Inflammatory macrophage (primary cell): ENCODE data around the gene MAP3K9.
"Not testable (repeated sequence)": the region's sequence is repeated elsewhere in the genome, so short reads cannot be mapped to it uniquely, and the experiment has no call there.

Experiments
- DNase-seq, 2 donors: peaks; one replicate each; pipeline ENCODE4 v3.0.0-alpha.2; 2020 to 2022
- total RNA-seq, 18 experiments: gene quantifications; one replicate each; lab custom pipeline; 2026; ENCODE audit warnings: mixed read lengths in 6 of 18, inconsistent platforms in 2 of 18; lab: John Stamatoyannopoulos, UW

Gene MAP3K9
- 0.11 to 1.0 (median 0.31) reads per million in 18 experiments for total RNA-seq

DNA sequence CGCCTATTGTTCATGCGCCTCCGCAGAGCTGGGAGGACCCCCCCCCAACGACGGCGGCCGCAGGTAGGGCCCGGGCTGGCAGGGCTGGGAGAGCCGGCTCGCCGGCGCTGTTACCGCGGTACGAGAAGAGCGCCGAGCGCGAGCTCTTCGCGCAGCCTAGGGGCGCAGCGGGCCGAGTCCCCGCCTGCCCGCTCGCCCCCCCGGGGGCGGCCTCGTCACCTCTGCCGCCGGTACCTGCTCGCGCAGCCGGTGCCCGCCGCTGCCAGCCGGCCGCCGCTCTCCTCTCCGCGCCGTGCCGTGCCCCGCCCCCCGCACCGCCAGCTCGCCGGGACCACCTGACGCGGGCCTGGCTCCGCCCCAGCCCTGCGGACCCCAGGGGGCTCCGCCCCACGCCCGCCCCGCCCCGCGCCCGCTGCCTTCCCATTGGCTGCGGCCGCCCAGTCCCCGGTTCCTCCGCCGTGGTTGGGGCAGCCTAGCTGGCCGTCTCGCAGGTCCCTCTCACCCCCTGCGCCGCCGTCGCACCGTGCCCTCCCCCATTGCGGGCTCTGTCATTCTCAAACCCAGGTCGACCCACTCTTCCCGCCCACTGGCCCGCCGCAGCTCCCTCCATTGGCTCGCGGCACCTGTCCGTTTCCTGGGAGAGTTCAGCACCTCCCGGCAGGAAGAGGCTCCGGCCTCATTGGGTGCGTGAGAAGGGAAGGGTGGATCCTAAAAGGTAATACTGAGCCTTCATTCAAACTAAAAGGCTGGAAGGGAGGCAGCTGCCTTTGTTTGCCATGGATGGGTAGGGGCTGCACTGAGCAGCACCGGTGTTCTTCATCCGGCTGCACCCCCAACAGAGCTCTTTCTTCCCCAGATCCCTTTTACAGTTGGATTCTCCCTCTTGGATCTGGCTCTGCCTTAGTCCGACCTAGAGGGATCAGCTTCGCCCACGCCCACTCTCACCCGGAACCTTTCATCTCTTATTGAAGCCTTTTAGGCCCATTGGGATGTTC, at the start of gene MAP3K9:
Gene MAP3K9, minus strand, starts transcription at position 289 of the 995 bp plus-strand sequence. CDS start 342 bp downstream, outside the sequence.
- peak; percentile 34 to 39 for DNase-seq

DNA sequence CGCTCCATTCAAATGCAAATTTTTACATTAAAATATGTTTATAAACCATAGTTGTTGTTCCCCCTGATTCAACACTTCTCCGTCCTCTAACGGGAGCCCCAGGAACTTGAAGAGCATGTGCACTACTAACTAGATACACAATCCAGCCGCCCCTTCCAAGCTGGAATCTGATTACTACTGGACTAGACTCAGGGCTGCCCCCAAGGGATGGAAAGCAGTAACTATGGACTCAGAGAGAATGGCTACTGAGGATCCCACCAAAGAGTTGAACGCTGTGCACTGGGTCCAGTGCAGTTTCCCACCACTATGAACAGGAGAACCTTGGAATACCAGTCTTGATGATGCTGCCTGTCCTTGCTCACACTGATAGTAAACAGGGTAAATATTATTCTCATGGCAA, 49.3 kb upstream of the MAP3K9 start:
- no peak for DNase-seq

DNA sequence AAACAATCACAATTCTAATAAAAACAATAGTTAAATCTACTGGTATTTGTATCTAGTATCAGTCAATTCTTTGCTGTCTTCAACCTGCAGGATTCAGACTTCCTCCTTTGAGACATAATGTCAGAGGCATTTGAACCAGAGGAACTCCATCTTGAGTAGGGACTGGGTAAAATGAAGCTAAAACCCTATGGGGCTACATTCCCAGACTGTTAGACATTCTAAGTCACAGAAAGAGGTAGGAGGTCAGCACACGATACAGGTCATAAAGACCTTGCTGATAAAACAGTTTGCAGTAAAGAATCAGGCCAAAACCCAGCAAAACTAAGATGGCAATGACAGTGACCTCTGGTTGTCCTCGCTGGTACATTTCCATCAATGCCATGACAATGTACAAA, 48.2 kb upstream of the MAP3K9 start:
- DNase-seq, result no peak

DNA sequence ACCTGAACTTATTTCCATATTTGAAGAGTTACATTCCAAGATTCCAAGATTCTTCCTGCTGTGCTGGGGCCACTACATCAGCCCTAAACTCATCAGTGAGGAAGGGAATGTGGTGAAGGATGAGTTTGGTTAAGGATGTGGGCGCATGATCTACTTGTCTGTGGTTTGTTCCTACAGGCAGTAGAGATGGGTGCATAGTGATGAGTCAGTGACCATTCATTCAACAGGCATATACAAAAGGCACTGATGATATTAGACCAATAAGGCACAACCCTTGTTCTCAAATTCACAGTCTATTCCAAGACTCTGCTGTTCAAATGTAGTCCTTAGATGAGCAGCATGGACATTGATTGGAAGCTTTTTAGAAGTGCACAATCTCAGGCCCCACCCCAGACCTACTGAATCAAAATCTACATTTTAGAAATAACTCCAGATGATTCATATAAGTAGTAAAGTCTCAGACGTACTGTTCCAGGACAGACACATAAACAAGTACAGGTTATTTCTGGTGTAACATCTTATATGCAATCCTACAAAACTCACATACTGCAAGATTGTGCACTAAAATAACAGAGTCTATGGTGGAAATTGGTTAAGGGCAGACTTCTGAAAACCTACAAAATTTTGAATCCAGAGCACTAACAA, 47.7 kb upstream of the MAP3K9 start:
- DNase-seq, result no peak

DNA sequence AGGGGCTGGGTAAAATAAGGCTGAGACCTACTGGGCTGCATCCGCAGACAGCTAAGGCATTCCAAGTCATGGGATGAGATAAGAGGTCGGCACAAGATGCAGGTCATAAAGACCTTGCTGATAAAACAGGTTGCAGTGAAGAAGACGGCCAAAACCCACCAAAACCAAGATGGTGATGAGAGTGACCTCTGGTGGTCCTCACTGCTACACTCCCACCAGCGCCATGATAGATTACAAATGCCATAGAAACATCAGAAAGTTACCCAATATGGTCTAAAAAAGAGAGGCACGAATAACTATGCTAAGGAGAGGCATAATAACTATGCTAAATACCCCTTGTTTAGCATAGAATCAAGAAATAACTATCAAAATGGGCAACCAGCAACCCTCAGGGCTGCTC, 46.2 kb upstream of the MAP3K9 start:
- no peak for DNase-seq

DNA sequence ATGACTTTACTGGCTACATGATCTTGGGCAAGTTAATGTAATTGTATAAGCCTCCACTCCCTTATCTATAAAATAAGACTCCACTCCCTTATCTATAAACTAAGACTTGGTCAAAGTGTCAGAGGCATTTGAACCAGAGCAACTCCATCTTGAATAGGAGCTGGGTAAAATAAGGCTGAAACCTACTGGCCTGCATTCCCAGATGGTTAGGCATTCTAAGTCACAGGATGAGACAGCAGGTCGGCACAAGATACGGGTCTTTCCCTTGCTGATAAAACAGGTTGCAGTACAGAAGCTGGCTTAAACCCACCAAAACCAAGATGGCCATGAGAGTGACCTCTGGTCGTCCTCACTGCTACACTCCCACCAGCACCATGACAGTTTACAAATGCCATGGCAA, 44.3 kb upstream of the MAP3K9 start:
- DNase-seq, result not testable (repeated sequence)

DNA sequence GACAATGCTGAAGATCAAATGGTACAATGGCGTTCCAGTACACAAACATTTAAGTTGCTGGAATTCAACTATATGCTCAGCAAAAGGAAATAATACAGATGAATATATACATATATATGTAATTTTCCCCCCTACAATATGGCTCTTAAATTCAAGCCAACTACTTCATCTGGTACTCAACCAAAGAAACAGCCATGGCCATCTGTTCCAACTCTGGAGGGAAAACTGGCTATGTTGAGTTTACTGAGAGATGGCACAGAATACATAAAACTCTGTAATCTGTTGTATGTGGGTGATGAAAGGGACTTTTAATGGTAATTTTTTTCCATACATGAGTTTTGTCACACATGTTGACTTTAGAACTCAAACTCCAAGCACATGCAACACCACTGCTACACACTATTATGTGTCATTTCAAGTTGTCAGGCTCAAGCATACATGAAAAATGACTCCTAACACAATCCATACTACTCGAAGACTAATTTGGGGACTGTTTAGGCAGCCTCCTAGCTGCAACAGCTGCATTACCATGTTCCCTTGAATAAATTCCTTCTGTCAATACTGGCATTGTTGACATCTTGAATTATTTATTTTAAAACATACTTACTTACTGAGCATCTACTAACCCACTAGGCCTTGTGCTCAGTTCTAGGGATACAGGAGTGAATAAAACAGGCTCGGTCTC, 38.2 kb upstream of the MAP3K9 start:
- DNase-seq, result no peak

DNA sequence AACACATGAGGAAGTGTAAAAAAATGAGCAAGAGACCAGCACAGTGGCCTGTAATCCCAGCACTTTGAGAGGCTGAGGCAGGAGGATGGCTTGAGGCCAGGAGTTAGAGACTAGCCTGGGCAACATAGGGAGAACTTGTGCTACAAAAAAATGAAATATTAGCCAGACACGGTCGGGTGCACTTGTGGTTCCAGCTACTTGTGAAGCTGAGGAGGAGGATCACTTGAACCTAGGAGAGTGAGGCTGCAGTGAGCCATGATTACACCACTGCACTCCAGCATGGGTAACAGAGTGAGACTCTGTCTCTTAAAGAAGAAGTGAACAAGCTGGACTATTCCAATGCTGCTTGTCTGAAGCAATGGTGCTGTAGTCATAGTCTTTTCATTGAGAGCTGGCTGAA, 36.3 kb upstream of the MAP3K9 start:
- DNase-seq, result peak; percentile 36 to 46

DNA sequence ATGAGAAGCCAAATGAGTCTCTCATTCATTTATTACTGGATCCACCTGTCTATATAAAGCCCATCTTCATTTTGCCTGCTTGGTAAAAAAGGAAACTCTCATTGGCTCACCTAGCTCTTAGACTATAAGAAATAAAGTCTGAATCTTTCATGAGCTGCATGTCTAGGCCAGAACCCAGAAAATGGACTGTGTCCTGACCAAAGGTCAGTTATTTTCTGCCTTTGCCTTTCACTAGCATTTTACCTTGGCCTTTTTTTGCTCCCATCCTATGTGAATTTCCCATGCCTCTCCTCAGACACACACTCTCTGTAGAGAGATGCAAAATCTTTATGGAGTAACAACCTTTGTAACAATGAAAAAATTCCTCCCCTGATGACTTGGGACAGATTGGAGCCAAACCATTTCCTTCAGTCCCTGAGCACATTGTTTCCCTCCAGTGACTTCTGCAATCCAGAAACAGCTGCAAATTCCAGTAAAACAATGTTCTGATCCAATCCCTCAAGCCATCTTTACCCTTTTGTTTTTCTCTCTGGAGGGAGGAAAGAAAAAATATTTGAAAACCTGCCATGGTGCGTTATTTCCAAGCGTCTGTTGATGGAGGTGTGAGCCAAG, 33.6 kb upstream of the MAP3K9 start:
- DNase-seq, result no peak

DNA sequence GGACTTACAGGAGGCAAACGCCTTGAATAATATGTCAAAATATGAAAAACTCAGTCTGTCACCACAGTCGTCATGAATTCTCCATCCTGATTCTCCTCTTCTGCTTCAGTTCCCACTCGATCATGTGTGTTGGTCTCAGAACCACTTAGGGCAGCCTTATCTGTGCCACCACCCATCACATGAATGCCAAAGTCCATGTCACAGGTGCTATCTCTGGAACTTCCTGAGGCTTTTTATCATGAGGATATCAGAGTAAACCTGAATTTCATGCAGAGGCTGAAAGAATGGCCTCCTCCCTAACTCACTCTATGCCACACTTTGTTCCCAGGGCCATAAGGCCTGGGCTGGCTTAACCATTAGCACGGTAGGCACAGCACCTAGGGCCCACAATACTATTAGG, 28.8 kb upstream of the MAP3K9 start:
- DNase-seq, result no peak

DNA sequence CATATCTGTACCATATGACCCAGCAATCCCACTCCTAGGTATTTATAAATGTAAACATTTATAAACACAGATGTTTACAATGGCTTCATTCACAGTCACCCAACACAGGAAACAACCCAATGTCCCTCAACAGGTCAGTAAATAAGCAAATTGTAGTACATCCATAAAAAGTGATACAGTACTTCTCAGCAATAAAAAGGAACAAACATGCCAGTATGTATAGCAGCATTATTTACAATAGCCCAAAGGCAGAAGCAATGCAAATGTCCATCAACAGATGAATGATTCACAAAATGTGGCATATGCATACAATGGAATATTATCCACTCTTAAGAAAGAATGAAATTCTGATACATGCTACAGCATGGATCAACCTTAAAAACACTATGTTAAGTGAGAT, 27.6 kb upstream of the MAP3K9 start:
- no peak for DNase-seq

DNA sequence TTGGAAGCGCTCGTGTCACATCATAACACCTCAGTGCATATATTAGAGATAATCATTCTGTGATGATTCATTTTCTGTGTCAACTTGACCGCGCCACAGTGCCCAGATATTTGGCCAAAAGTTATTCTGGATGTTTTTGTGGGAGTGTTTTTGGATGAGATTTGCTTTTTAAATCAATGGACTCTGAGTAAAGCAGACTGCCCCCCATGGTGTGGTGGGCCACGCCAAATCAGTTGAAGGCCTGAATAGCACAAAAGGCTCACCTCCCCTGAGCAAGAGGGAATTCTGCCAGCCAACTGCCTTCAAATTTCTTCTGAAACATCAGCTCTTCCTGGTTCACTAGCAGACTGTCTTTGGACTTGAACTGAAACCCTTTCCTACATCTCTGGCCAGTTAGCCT, 24.6 kb upstream of the MAP3K9 start:
- no peak for DNase-seq

DNA sequence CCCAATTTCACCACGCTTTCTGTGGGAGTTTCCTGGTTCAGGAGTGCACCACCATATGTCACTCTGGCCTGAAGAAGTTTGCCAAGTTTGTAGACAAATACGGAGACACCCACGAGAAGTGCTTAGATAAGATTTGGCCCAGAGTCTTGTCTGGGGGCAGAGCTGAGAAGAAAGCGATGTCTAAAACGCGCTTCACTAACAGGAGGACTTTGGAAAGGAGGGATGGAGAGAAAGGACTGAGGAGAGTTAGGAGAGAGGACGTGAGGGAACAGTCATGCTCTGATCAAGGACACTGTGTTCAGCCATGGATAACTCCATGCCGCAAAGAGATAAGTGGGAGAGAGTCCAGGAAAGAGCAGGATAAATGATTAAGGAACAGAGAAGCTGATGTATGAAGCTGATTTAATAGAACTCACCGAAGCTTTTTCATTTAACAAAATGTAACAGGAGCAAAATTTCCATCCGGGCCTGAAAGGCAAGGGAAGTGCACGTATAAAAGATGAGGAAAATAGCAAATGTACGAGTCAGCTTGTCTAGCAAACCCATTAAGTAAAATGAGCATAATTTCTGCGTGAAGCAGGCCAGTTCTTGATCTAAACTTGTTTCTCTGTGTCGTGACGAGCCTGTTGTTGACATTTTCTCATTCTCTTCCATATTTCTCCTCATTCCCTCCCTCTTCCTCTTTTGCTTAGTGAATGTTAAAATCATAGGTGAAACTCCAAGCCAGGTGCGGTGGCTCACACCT, 23.4 kb upstream of the MAP3K9 start:
- no peak for DNase-seq

DNA sequence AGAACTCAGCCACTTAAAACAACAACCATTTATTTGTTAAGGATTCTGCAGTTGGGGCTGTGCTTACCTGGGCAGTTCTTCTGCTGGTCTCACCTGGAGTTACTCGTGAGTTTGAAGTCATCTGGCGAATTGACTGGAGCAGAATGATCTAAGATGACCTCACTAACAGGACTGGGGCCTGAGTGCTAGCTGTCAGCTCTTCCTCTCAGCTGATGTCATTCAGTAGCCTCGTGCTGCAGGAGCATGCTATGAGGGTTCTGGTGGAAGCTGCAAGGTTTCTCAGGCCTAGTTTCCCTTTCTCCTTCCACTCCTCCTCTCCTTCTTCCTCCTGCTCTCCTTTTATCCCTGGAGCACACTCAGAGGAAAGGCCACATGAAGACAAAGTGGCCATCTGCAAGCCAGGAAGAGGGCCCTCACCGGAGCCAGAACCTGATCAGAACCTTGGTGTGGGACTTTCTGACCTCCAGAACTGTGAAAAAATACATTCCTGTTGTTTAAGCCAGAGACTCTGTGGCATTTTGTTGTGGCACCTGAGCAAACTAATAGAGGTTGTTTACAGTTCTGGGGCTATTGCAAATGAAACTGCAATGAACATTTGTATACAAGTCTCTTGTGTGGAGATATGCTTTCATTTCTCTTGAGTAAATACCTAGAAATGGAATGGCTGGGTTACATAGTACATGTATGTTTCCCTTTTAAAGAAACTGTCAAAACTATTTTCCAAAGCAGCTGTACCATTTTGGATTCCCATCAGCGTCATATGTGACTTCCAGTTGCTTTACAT, 21.9 kb upstream of the MAP3K9 start:
- peak in 1 of 2 donors; percentile 20 for DNase-seq

DNA sequence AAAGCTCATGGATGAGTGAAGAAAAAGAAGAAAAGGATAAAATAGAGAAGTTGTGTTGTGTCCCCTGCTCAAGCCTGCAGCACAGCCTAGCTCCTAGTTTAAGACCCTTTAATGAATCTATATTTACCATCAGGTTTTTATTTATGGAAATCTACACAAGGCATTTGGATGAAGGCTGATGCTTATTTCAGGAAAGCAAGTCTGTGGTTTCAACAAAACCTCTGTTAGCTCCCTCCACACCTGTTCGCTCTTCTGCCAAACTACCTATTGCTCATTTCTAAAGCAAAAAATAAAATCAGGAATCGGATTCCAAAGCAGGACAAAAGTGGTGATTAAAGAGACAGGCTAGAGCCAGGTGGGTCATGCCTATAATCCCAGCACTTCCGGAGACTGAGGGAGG, 18.9 kb upstream of the MAP3K9 start:
- no peak for DNase-seq

DNA sequence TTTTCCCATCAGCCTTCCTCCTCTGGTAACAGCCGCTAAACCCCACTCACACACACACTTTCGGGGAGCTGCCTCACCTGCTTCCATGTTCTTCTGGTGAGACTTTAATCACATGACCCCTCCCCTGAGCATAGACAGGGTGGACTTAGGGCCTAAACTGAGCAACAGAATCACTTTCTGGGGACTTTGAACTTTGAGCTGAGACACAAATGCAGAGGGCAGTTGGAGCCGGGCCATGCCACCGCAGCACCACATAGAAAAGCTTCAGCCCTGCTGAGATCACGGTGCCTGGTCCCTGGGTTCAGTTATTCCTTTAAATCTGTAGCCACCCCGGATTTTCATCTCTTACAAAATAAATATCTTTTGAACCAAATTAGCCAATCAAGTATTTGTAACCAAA, 18.4 kb upstream of the MAP3K9 start:
- no peak for DNase-seq

DNA sequence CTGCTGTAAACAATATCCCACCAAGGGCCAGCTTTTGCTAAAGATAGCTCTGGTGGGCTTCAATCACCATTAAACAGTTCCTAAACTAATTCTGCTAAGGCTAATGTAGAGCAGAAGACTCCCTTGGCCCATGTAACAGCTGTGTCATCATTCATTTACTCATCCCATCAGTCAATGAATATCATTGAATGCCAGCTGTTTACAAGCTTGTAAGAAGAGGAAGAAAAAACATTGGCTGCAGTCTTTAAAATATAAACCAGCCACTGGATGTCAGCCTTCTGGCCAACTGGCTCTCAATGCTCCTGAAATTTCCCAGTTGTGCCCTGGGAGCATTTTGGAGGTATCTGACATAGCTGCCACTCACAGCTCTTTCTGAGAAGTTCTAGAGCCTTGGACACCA, 18.0 kb upstream of the MAP3K9 start:
- peak; percentile 12 to 23 for DNase-seq

DNA sequence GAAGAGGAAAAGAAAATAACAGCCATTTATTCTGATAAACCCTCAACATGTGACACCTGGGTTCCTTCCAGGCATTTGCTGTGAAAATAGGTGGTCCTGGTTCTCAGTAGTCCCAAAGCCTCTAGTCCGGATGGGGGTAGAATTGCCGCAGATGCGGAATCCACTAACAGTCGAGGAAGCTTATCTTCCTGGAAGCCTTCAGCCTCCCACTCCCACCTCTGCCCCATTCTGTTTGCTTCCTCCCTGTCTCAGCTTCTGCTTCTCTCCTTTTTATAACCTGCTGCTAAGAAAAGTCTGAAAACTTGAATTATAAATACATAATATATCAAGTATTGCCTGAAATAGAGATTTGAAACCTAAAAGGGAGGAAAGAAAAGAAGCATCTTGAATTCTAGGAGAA, 14.0 kb upstream of the MAP3K9 start:
- DNase-seq, result no peak

DNA sequence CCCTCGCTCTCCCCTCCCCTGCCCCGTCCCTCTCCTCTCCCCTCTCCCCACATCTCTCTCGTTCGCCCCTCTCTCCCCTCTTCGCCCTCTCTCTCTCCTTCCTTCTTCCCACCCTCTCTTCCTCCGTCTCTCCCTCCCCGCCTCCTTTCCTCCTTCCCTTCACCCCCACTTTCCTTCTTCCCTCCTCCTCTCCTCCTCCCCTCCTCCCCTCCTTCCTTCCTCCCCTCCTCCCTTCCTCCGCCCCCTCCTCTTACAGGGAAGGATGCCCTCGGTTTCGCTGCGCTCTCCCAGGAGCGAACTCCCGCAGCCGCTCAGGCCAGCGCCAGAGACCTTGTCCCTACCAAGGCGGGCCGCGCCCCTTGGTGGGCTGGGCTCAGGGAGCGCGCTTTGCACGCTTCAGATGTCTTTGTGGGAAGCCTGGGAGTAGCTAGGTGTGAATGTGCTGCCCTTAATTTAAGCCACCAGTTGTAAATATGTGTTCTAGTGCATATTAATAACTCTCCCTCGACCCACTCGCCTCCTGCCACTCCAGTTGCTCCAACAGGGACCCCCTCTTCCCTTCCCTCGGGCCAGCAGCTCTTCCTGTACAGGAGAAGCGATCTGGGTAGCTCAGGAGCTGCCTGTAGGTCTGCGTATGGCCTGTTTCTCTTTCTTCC, 13.3 kb upstream of the MAP3K9 start:
- DNase-seq, result no peak
